Measurements from ENCODE around the gene MISP.
"Not testable (repeated sequence)": the region's sequence is repeated elsewhere in the genome, so short reads cannot be mapped to it uniquely, and the experiment has no call there.

The MISP gene

DNA sequence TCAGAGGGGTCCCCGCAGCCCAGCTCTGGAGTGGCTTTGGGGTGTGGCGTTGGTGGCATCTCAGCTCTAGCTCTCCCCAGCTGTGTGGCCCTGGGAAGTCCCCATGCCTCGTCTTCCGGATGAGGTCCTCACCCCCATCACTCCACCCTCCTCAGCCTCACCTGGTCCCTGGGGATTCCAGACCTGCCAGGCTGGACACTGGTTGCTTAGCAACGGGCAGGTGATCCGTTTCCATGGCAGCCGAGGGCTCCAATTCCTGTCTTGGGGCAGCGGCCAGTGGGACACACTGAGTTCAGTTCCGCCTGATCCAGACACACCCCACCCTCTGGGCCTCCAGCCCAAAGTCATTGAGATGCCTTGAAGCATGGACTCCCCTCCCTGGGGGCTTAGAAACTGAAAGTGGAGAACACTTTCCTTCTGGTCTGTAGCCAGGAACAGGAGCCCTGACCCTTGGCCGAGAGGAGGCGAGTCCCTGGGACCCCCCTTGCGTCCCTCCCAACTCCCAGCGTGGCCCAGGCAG is 7.7 kb upstream of the MISP start:
- no peak for TF ChIP-seq CTCF (IDR thresholded peaks at IDR 0.05; ENCODE audit: extremely low read depth, missing control alignments)
- DNase-seq (ENCODE audit: low spot score): no peak

DNA sequence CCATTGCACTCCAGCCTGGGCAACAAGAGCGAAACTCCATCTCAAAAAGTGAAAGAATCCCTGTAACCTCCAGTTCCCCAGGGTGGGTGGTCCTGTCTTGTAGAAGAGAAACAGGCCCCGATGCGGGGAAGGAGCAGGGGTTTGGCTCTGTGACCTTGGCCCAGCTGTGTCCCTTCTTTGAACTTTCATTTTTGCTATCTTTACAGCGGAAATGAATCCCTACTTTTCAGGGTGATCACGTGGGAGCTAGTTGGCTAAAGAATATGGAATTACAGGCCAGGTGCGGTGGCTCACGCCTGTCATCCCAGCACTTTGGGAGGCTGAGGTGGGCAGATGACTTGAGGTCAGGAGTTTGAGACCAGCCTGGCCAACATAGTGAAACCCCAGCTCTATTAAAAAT is 5.8 kb upstream of the MISP start:
- DNase-seq (ENCODE audit: low spot score): not testable (repeated sequence)

- no peak for TF ChIP-seq CTCF (IDR thresholded peaks at IDR 0.05; ENCODE audit: extremely low read depth, missing control alignments)
- no peak for DNase-seq (ENCODE audit: low spot score)
Observed at GRCh38 chr19:746208-746819, 4.6 kb upstream of the MISP start.

- DNase-seq (ENCODE audit: low spot score): no peak
Observed at GRCh38 chr19:746956-747355, 4.0 kb upstream of the MISP start.

DNA sequence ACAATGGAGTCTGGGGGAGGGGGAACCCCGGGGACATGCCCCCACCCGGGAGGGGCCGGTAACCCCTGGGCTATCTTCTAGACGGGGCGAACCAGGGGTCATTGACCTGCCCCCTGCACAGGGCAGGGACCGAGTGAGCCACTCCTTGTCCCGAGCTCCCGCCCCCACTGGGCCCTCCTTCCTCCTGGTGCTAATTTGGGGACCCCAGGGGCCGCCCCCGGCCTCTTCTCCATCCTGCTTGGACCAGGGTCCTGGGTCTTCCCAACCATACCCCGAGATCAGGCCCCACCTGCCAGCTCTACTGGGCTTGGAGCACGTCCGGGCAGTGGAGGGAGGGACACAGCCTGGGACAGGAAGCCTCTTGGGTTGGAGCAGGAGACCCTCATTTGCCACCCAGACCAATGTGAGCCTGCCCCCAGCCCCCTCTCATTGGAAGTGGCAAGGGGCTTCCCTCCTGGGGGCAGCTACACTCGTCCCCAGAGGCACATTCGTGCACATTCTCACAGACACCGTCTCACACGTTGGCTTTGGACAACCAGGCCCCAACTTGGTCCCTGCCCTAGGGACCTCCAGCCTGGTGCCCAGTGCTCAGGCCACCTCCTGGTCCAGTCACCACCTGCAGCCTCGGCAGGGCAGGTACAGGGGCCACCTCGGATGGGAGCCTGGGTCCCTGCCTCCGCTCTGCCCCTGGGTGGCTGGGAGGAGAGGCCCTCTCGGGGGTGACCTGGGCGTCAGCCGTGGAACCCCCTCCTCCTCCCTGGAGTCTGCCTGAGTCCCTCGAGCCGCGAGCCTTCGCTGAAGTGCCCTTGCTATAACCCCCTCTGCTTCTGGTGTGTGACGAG is 3.3 kb upstream of the MISP start:
- no peak for TF ChIP-seq CTCF (IDR thresholded peaks at IDR 0.05; ENCODE audit: extremely low read depth, missing control alignments)
- DNase-seq (ENCODE audit: low spot score): no peak

More at GRCh38 chr19:746956-747355, 4.0 kb upstream of the MISP start:
- no peak for TF ChIP-seq CTCF (IDR thresholded peaks at IDR 0.05; ENCODE audit: extremely low read depth, missing control alignments)

DNA sequence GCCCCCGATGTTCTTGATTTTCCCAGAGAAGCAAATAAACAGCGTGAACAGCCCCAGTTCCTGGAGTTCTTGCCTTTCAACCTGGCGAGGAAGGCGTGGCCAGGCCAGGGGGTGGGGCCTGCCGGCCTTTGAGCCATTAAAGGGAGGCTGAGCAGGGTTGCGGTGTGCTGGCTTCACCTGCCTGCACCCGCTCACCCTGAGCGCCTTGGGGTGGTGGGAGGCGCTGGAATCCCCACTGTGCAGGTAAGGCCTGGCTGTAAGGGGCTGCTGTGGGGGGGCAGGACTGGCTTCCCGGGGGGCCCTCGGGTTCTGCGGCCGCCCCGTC is 2.7 kb upstream of the MISP start:
- TF ChIP-seq CTCF (IDR thresholded peaks at IDR 0.05; ENCODE audit: extremely low read depth, missing control alignments): no peak

DNA sequence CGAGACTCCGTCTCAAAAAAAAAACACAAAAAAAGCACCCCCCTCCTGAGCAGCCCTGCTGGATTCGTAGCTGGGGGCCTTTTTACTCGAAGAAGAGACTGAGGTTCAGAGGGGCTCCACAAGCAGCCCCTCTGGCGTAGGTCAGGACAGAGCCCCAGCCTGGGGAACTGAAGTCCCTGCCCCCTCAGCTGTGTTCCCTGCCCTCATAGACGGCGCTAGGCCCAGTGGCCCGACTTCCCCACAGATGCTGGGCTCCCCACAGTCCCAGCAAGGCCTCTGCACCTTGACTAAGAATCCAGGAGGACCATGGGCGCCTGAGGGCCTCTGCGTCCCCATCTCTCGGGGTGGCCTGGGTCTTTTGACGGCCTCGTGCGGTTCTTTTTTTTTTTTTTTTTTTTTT is 1.1 kb upstream of the MISP start:
- DNase-seq (ENCODE audit: low spot score): peak; percentile 22
- no peak for TF ChIP-seq CTCF (IDR thresholded peaks at IDR 0.05; ENCODE audit: extremely low read depth, missing control alignments)

More for the DNA sequence above, 2.7 kb upstream of the MISP start:
- DNase-seq (ENCODE audit: low spot score): no peak

All from GM20000 (cell line).